ENCODE data around the gene PPM1L.
"Not testable (repeated sequence)": the region's sequence is repeated elsewhere in the genome, so short reads cannot be mapped to it uniquely, and the experiment has no call there.

PPM1L gene

DNA sequence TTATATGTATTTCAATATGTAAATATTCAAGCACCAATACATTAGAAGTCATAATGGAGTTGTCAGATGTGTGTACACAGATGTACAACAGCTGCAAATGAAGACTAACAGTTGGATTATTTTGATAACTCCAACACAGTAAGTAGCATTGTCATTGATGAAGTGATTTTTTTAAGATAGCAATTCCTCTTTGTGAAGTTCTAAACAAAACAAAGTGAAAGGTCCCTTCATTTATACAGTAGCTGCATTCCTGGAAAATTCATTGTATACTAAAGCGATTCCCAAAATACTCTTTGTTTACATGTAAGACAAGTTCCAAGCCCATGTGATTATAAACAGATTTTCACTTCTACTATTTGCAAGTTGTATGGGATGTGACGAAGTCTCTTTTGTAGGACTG is 234.4 kb downstream of the PPM1L start:
- H3K27ac ChIP-seq (ENCODE audit: low read length) = no peak overlapping the region
- no peaks in the 10 kb centered on the region for H3K9me3 ChIP-seq (ENCODE audit: control insufficient read depth in 1 of 2, low read length in 2 of 2)

DNA sequence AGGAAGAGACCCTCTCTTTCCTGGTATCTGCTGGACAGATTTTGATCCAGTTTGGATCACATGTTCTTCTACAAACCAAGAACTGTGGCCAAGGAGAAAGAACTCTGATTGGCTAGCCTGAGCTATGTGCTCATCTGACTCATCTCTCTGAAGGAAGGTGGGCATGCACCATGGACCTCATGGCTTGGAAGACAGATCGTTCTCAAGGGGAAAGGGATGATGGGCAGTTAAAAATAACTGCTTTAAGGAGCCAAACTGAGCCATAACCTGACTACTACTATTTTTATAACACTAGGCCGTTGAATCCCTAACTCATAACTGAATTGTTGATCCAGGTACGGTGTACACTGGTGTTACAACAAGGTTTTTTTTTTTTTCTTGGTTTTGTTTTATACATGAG is 236.7 kb downstream of the PPM1L start:
- Histone ChIP-seq H3K4me3 (ENCODE audit: low read depth in 1 of 2, low read length in 2 of 2) (no peak overlapping the region), H3K27me3 (ENCODE audit: low read depth, low read length) (no peaks in the 10 kb centered on the region), H3K36me3 (ENCODE audit: control insufficient read depth in 1 of 2, insufficient read depth in 2 of 2, low read length in 2 of 2) (no peaks in the 10 kb centered on the region)

More for the DNA sequence above, 234.4 kb downstream of the PPM1L start:
- Histone ChIP-seq H3K36me3 (ENCODE audit: control insufficient read depth in 1 of 2, insufficient read depth in 2 of 2, low read length in 2 of 2) (no peaks in the 10 kb centered on the region), H3K4me1 (ENCODE audit: control insufficient read depth in 1 of 2, insufficient read depth in 2 of 2, low read length in 2 of 2) (peaks cover 0 to 5% of the 10 kb centered on the region in 2 donors), H3K4me3 (ENCODE audit: low read depth in 1 of 2, low read length in 2 of 2) (no peak overlapping the region), H3K27me3 (ENCODE audit: low read depth, low read length) (no peaks in the 10 kb centered on the region)

DNA sequence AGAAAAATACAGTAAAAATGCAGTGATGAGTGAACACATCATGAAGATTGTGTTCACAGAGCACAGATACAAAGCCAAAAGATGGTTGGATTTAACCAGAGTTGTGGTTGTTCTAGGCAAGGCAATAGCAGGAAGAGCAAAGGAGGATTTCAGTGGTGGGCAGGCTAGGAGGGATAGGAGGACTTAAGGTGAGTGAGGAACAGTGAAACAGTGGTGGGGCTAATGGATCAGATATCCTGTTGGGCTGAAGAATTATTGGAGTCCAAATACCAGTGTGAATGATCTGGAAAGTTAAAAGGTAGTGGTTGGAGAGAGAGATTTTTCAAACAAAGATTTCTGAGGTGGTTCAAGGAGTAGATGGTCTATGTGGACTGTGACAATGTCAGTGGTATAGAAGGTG is 240.8 kb downstream of the PPM1L start:
- Histone ChIP-seq H3K4me1 (ENCODE audit: control insufficient read depth in 1 of 2, insufficient read depth in 2 of 2, low read length in 2 of 2) (no peaks in the 10 kb centered on the region), H3K9me3 (ENCODE audit: control insufficient read depth in 1 of 2, low read length in 2 of 2) (no peaks in the 10 kb centered on the region), H3K36me3 (ENCODE audit: control insufficient read depth in 1 of 2, insufficient read depth in 2 of 2, low read length in 2 of 2) (no peaks in the 10 kb centered on the region), H3K27ac (ENCODE audit: low read length) (no peak overlapping the region), H3K27me3 (ENCODE audit: low read depth, low read length) (no peaks in the 10 kb centered on the region), H3K4me3 (ENCODE audit: low read depth in 1 of 2, low read length in 2 of 2) (no peak overlapping the region)

More for the DNA sequence above, 236.7 kb downstream of the PPM1L start:
- no peak overlapping the region for H3K27ac ChIP-seq (ENCODE audit: low read length)
- H3K9me3 ChIP-seq (ENCODE audit: control insufficient read depth in 1 of 2, low read length in 2 of 2) = no peaks in the 10 kb centered on the region
- no peaks in the 10 kb centered on the region for H3K4me1 ChIP-seq (ENCODE audit: control insufficient read depth in 1 of 2, insufficient read depth in 2 of 2, low read length in 2 of 2)

DNA sequence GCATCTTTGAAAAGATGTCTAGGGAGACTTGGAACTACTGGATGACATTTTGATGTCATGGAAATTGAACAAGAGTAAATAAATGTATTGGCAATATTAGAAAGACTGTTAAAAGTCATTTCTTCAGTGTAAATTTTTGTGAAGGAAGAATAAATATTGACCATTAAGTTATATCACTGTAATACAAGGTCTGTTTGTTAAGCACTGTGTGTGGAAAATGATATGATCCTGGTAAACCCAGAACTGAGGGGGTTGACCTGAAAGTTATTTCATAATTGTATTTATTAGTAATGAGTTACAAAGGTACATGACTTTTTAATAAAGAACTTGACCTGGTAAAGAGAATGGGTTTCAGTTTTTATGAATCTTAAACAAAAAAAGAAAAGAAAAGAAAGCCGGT is 242.6 kb downstream of the PPM1L start:
- Histone ChIP-seq H3K9me3 (ENCODE audit: control insufficient read depth in 1 of 2, low read length in 2 of 2) (no peaks in the 10 kb centered on the region), H3K4me3 (ENCODE audit: low read depth in 1 of 2, low read length in 2 of 2) (no peak overlapping the region), H3K27ac (ENCODE audit: low read length) (no peak overlapping the region), H3K4me1 (ENCODE audit: control insufficient read depth in 1 of 2, insufficient read depth in 2 of 2, low read length in 2 of 2) (no peaks in the 10 kb centered on the region), H3K36me3 (ENCODE audit: control insufficient read depth in 1 of 2, insufficient read depth in 2 of 2, low read length in 2 of 2) (no peaks in the 10 kb centered on the region), H3K27me3 (ENCODE audit: low read depth, low read length) (no peaks in the 10 kb centered on the region)

DNA sequence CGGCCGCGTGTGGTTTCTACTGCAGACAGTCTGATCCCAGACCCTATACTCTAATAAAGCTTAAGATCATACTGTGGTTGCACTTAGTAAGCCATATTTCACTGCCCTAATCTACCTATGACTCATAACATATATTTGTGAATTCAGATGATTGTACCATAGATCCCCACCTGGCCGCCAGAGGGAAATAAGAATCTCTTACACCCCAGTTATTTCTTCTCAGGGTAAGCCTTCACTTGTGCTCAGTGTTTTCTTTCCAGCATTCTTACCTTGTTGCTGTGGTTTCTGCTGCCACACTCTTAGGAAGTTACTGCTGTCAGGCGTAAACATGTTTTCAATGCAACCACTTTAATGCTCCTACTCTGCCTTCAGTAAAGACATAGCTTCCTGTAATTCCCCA is 243.2 kb downstream of the PPM1L start:
- H3K27me3 ChIP-seq (ENCODE audit: low read depth, low read length) = no peaks in the 10 kb centered on the region
- no peaks in the 10 kb centered on the region for H3K4me1 ChIP-seq (ENCODE audit: control insufficient read depth in 1 of 2, insufficient read depth in 2 of 2, low read length in 2 of 2)
- no peak overlapping the region for H3K4me3 ChIP-seq (ENCODE audit: low read depth in 1 of 2, low read length in 2 of 2)
- no peaks in the 10 kb centered on the region for H3K9me3 ChIP-seq (ENCODE audit: control insufficient read depth in 1 of 2, low read length in 2 of 2)
- no peaks in the 10 kb centered on the region for H3K36me3 ChIP-seq (ENCODE audit: control insufficient read depth in 1 of 2, insufficient read depth in 2 of 2, low read length in 2 of 2)
- H3K27ac ChIP-seq (ENCODE audit: low read length) = no peak overlapping the region

DNA sequence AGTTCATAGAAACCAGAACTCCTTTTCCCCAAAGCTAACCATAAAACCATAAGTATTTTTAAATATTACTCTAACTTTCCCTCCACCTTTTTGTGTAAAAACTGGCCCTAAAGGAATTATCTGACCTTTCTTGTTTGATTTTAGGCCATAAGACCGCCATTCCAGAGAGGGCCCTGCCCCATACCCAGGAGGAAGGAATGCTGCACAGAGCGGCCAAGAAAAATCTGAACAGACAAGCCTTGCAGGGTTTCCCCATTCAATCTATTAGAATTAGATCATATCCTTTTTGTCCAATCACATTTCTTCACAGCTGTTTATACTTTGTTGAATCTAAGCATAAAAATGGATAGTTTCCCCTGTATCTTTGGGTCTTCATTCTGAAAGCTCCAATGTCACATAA is 252.1 kb downstream of the PPM1L start:
- Histone ChIP-seq H3K36me3 (ENCODE audit: control insufficient read depth in 1 of 2, insufficient read depth in 2 of 2, low read length in 2 of 2) (no peaks in the 10 kb centered on the region), H3K27ac (ENCODE audit: low read length) (no peak overlapping the region), H3K4me1 (ENCODE audit: control insufficient read depth in 1 of 2, insufficient read depth in 2 of 2, low read length in 2 of 2) (no peaks in the 10 kb centered on the region), H3K27me3 (ENCODE audit: low read depth, low read length) (no peaks in the 10 kb centered on the region), H3K9me3 (ENCODE audit: control insufficient read depth in 1 of 2, low read length in 2 of 2) (no peaks in the 10 kb centered on the region), H3K4me3 (ENCODE audit: low read depth in 1 of 2, low read length in 2 of 2) (no peak overlapping the region)

DNA sequence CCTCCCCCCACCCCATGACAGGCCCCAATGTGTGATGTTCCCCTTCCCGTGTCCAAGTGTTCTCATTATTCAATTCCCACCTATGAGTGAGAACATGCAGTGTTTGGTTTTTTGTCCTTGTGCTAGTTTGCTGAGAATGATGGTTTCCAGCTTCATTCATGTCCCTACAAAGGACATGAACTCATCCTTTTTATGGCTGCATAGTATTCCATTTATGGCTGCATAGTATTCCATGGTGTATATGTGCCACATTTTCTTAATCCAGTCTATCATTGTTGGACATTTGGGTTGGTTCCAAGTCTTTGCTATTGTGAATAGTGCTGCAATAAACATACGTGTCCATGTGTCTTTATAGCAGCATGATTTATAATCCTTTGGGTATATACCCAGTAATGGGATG is 254.1 kb downstream of the PPM1L start:
- H3K9me3 ChIP-seq (ENCODE audit: control insufficient read depth in 1 of 2, low read length in 2 of 2); H3K27ac ChIP-seq (ENCODE audit: low read length); H3K27me3 ChIP-seq (ENCODE audit: low read depth, low read length); H3K4me1 ChIP-seq (ENCODE audit: control insufficient read depth in 1 of 2, insufficient read depth in 2 of 2, low read length in 2 of 2); H3K4me3 ChIP-seq (ENCODE audit: low read depth in 1 of 2, low read length in 2 of 2); H3K36me3 ChIP-seq (ENCODE audit: control insufficient read depth in 1 of 2, insufficient read depth in 2 of 2, low read length in 2 of 2): not testable (repeated sequence)

DNA sequence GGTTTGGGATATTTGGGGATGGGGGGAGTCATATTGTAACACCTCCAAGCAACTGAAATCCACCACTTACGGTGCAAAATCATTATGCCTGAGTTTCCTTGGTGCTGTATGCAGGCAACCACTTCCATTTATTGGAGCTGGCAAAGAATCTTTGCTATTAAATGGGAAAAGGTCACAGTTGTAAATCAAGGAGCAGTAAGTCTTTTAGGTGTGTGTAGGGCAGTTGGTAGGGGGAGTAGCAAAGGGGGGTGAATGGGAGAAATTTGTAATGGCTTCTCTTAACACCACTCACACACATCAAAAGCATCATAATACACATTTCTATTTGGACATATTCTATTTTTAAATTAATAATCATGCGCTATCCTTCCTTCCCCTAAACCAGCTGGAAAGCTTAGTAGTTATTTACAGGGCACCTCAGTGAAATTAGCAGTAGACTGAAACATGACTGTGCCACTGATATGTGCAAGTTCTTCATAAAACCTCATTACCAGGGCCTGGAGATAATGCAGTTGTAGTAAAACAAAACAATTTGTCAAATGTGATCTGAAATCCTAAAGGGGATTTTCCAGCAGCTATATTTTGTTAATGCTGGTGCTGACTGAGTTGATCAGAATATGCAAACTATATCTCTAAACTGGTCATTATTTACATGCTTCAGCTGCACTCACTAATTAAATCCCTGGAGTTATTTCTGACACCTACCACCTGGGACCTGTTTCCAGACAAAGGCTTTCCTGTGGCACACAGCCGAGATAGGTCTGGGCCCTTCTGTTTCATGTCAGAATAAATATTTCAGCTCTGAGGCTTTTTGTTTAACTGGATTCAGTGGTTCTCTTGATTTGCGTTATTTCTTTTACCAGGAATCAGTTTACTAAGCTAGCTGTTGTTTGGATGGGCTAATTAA is 259.1 kb downstream of the PPM1L start:
- no peak overlapping the region for H3K4me3 ChIP-seq (ENCODE audit: low read depth in 1 of 2, low read length in 2 of 2)
- H3K27ac ChIP-seq (ENCODE audit: low read length) = no peak overlapping the region
- H3K36me3 ChIP-seq (ENCODE audit: control insufficient read depth in 1 of 2, insufficient read depth in 2 of 2, low read length in 2 of 2) = no peaks in the 10 kb centered on the region
- no peaks in the 10 kb centered on the region for H3K27me3 ChIP-seq (ENCODE audit: low read depth, low read length)
- no peaks in the 10 kb centered on the region for H3K9me3 ChIP-seq (ENCODE audit: control insufficient read depth in 1 of 2, low read length in 2 of 2)
- H3K4me1 ChIP-seq (ENCODE audit: control insufficient read depth in 1 of 2, insufficient read depth in 2 of 2, low read length in 2 of 2) = peaks cover 0 to 16% of the 10 kb centered on the region in 2 donors

DNA sequence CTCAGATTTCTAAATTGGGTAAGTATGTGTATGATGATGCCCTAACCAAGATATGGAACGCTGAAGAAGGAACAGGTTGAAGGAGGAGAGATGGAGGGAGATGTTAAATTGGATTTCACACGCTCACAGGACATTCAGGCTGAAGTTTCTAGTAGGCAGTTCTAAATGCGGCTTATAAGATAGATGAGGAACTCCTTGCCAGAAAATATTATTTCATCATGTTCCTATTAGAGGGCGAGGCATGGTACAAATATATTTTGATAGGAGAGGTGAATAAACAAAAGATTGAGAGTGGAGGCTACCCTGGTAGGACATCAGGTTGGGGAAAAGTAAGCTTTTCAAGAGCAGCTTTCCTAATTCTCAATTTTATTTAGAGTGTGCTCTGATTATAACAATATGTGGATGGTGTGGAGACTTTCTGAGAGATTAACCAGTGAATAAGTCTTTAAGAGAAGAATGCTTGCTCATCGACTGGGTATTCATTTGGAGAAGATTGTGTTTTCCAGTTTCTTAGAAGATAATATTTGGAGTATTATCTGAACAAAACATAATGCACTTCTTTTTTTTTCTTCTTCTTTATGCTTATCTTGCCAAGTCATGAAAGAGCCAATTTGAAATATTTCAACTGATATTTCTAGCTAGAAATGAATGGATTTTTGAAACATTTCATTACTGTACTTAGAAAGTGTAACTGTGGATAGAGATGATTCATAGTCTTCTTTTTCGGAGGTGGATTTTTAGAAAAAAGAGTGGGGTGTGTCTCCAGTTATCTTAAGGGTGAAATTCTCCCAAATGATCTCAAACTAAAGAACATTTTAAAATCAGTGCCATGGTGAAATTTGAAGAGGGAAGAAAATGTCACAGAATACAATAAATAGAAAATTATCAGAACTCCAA is 260.6 kb downstream of the PPM1L start:
- Histone ChIP-seq H3K27ac (ENCODE audit: low read length) (no peak overlapping the region), H3K36me3 (ENCODE audit: control insufficient read depth in 1 of 2, insufficient read depth in 2 of 2, low read length in 2 of 2) (no peaks in the 10 kb centered on the region), H3K27me3 (ENCODE audit: low read depth, low read length) (no peaks in the 10 kb centered on the region), H3K9me3 (ENCODE audit: control insufficient read depth in 1 of 2, low read length in 2 of 2) (no peaks in the 10 kb centered on the region), H3K4me3 (ENCODE audit: low read depth in 1 of 2, low read length in 2 of 2) (no peak overlapping the region), H3K4me1 (ENCODE audit: control insufficient read depth in 1 of 2, insufficient read depth in 2 of 2, low read length in 2 of 2) (peaks cover 0 to 16% of the 10 kb centered on the region in 2 donors)

DNA sequence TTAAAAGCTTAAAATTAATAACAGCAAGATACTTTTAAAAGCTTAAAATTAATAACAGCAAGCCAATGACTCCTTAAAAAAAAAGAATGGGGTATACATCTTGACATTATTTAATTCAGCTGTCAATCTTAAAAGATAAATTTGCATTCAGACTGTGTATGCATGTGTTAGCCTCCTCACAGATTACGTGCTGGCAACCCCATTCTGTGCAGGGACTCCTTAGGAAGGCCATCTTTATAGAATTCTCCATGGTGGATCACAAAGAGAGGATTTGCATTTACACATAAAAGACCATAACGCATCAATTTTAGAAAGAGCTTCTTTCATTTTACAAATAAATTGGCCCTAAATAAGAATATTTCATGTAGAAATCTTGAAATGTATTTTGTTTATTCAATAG is 261.9 kb downstream of the PPM1L start:
- no peaks in the 10 kb centered on the region for H3K36me3 ChIP-seq (ENCODE audit: control insufficient read depth in 1 of 2, insufficient read depth in 2 of 2, low read length in 2 of 2)
- H3K4me3 ChIP-seq (ENCODE audit: low read depth in 1 of 2, low read length in 2 of 2) = no peak overlapping the region
- H3K27ac ChIP-seq (ENCODE audit: low read length) = no peak overlapping the region
- no peaks in the 10 kb centered on the region for H3K27me3 ChIP-seq (ENCODE audit: low read depth, low read length)
- H3K4me1 ChIP-seq (ENCODE audit: control insufficient read depth in 1 of 2, insufficient read depth in 2 of 2, low read length in 2 of 2) = peaks cover 0 to 16% of the 10 kb centered on the region in 2 donors
- peaks cover 0 to 2% of the 10 kb centered on the region in 2 donors for H3K9me3 ChIP-seq (ENCODE audit: control insufficient read depth in 1 of 2, low read length in 2 of 2)

DNA sequence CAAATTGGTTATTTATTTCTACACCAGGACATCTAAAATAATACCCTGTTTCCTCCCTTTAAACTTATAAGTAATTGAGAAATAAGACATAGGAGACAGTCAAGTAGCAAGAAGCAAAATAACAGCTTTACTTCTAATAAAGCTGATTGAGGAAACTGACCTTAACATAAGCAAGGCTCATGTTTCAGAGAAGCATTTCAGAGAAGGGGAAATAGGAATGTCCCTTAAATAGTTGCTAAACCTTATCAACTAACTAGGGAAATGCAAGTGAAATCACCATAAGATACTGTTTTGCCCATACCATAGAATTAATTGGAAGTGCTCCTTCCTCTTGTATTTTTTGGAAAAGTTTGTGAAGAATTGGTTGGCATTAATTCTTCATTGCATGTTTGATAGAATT is 264.2 kb downstream of the PPM1L start:
- no peaks in the 10 kb centered on the region for H3K27me3 ChIP-seq (ENCODE audit: low read depth, low read length)
- H3K9me3 ChIP-seq (ENCODE audit: control insufficient read depth in 1 of 2, low read length in 2 of 2) = peaks cover 2 to 10% of the 10 kb centered on the region in 2 donors
- no peak overlapping the region for H3K4me3 ChIP-seq (ENCODE audit: low read depth in 1 of 2, low read length in 2 of 2)
- no peaks in the 10 kb centered on the region for H3K36me3 ChIP-seq (ENCODE audit: control insufficient read depth in 1 of 2, insufficient read depth in 2 of 2, low read length in 2 of 2)
- H3K4me1 ChIP-seq (ENCODE audit: control insufficient read depth in 1 of 2, insufficient read depth in 2 of 2, low read length in 2 of 2) = peaks cover 0 to 9% of the 10 kb centered on the region in 2 donors
- no peak overlapping the region for H3K27ac ChIP-seq (ENCODE audit: low read length)

Data from muscle layer of duodenum (tissue), 2 donors.